ENCODE results near the gene WDR27.

- no peak for TF ChIP-seq CTCF (IDR thresholded peaks at IDR 0.05; ENCODE audit: low read length)
- no peak for TF ChIP-seq EZH2 (IDR thresholded peaks at IDR 0.05; ENCODE audit: borderline replicate concordance, low read length)
Observed at GRCh38 chr6:169501777-169502313, 200.0 kb downstream of the WDR27 start.
